HepG2 (cell line): ENCODE measurements around the gene JPH4. TPM values are rescaled to one million over a fixed set of nuclear protein-coding genes. Genes with fewer than 3 reads are reported as not detected.

ENCODE experiments used
- ARNT ChIP-seq: fragments of 450-650 bp; IDR thresholded peaks from 2 replicates; pipeline ENCODE4 v1.6.1; 2017
- FOXC1 ChIP-seq: sonication (generic); formaldehyde crosslinking; IDR thresholded peaks from 2 replicates; pipeline ENCODE4 v1.8.0; 2022; ENCODE audit warnings: mild to moderate bottlenecking, missing genetic modification reagents, borderline replicate concordance
- HMG20A ChIP-seq: IDR thresholded peaks from 2 replicates; pipeline ENCODE4 v1.6.1; 2016; ENCODE audit warnings: borderline replicate concordance
- HOXD1 ChIP-seq: sonication (generic); formaldehyde crosslinking; IDR thresholded peaks from 2 replicates; pipeline ENCODE4 v1.5.0; 2020; ENCODE audit warnings: missing genetic modification reagents
- ISX ChIP-seq: sonication (generic); formaldehyde crosslinking; conservative IDR thresholded peaks from 2 replicates; pipeline ENCODE4 v1.5.0; 2020; ENCODE audit warnings: missing genetic modification reagents
- KDM3A ChIP-seq: IDR thresholded peaks from 2 replicates; pipeline ENCODE4 v1.6.1; 2018; ENCODE audit warnings: low read depth, missing compliant biosample characterization
- MED1 ChIP-seq: sonication (generic); formaldehyde crosslinking; IDR thresholded peaks from 2 replicates; pipeline ENCODE4 v1.4.0; 2020; ENCODE audit warnings: missing genetic modification reagents
- MEIS2 ChIP-seq: sonication (generic); formaldehyde crosslinking; IDR thresholded peaks from 2 replicates; pipeline ENCODE4 v1.9.0; 2021; ENCODE audit warnings: mild to moderate bottlenecking, missing genetic modification reagents
- MLLT10 ChIP-seq: sonication (generic); formaldehyde crosslinking; IDR thresholded peaks from 2 replicates; pipeline ENCODE4 v1.4.0; 2020; ENCODE audit warnings: missing genetic modification reagents
- POLR2G ChIP-seq: fragments of 200-400 bp; formaldehyde crosslinking; IDR thresholded peaks from 2 replicates; pipeline ENCODE4 v1.6.1; 2018; ENCODE audit warnings: mild to moderate bottlenecking, low read depth, low read length, moderate library complexity
- PRPF4 ChIP-seq: fragments of 200-400 bp; formaldehyde crosslinking; IDR thresholded peaks from 2 replicates; pipeline ENCODE4 v1.6.1; 2016; ENCODE audit warnings: low read length, low read depth; ENCODE audit not compliant: poor library complexity, severe bottlenecking
- SMAD3 ChIP-seq: sonication (generic); formaldehyde crosslinking; IDR thresholded peaks from 2 replicates; pipeline ENCODE4 v1.4.0; 2020; ENCODE audit warnings: missing genetic modification reagents
- SP2 ChIP-seq: sonication (generic); formaldehyde crosslinking; IDR thresholded peaks from 2 replicates; pipeline ENCODE4 v1.5.1; 2020; ENCODE audit warnings: mild to moderate bottlenecking, missing genetic modification reagents
- ZNF121 ChIP-seq: sonication (generic); formaldehyde crosslinking; IDR thresholded peaks from 2 replicates; pipeline ENCODE4 v1.5.0; 2020; ENCODE audit warnings: mild to moderate bottlenecking, missing genetic modification reagents
- ZNF207 ChIP-seq: fragments of 450-650 bp; IDR thresholded peaks from 2 replicates; pipeline ENCODE4 v1.6.1; 2016; ENCODE audit warnings: antibody characterized with exemption, borderline replicate concordance
- ZNF274 ChIP-seq: sonication (generic); formaldehyde crosslinking; IDR thresholded peaks from 2 replicates; pipeline ENCODE4 v1.5.1; 2020; ENCODE audit warnings: mild to moderate bottlenecking, missing genetic modification reagents
- ZNF335 ChIP-seq: sonication (generic); formaldehyde crosslinking; IDR thresholded peaks from 2 replicates; pipeline ENCODE4 v1.4.0; 2020; ENCODE audit warnings: missing genetic modification reagents
- ZNF773 ChIP-seq: sonication (generic); formaldehyde crosslinking; IDR thresholded peaks from 2 replicates; pipeline ENCODE4 v1.4.0; 2020; ENCODE audit warnings: missing genetic modification reagents, borderline replicate concordance
- ZNF775 ChIP-seq: sonication (generic); formaldehyde crosslinking; IDR thresholded peaks from 2 replicates; pipeline ENCODE4 v1.4.0; 2020; ENCODE audit warnings: missing genetic modification reagents, mild to moderate bottlenecking, moderate library complexity, borderline replicate concordance
- polyA plus RNA-seq, 8 experiments: library from polyadenylated mRNA; depleted of rRNA in 3 of 8; stranded (reverse) in 7 of 8; unstranded in 1 of 8; fragments of >200 nt; fragmentation: Illumina TruSeq in 4 of 8; extraction: Trizol in 4 of 8; gene quantifications; 2 replicates each; pipeline versions ENCODE4 v1.2.1 to v1.2.3, GENCODE V29; 2011 to 2016; ENCODE audit warnings: low read depth in 4 of 8, missing spikeins in 1 of 8, mixed read lengths in 1 of 8; ENCODE audit not compliant: insufficient read depth in 1 of 8
- total RNA-seq, 5 experiments: library from RNA; depleted of rRNA; stranded (reverse); fragments of >200 nt; fragmentation: Illumina TruSeq; extraction: Trizol; gene quantifications; 2 replicates each; pipeline ENCODE4 v1.2.3, GENCODE V29; 2016; ENCODE audit warnings: low read depth in 1 of 5
- TF ChIP-seq, protein P1 (sequence below): sonication (generic); IDR thresholded peaks from 2 replicates; pipeline ENCODE4 v1.6.1; 2016; ENCODE audit warnings: low read depth, borderline replicate concordance
- TF ChIP-seq, protein P2 (sequence below): sonication (generic); formaldehyde crosslinking; IDR thresholded peaks from 2 replicates; pipeline ENCODE4 v1.9.0; 2022; ENCODE audit warnings: low read depth, missing genetic modification reagents
- TF ChIP-seq, protein P3 (sequence below): sonication (generic); formaldehyde crosslinking; IDR thresholded peaks from 2 replicates; pipeline ENCODE4 v1.8.0; 2022; ENCODE audit warnings: missing genetic modification reagents, low read depth, mild to moderate bottlenecking, borderline replicate concordance
- TF ChIP-seq, protein P4 (sequence below): sonication (generic); formaldehyde crosslinking; IDR thresholded peaks from 2 replicates; pipeline ENCODE4 v1.9.0; 2021; ENCODE audit warnings: missing genetic modification reagents, borderline replicate concordance
- TF ChIP-seq, protein P5 (sequence below): sonication (generic); formaldehyde crosslinking; IDR thresholded peaks from 2 replicates; pipeline ENCODE4 v1.4.0; 2020; ENCODE audit warnings: missing genetic modification reagents, borderline replicate concordance

The JPH4 gene
- total and polyA plus RNA-seq, 2 of the 13 experiments (the other 11 are each of a cell fraction or from before 2014, with no cell fraction given): 0.08 to 0.22 TPM

DNA sequence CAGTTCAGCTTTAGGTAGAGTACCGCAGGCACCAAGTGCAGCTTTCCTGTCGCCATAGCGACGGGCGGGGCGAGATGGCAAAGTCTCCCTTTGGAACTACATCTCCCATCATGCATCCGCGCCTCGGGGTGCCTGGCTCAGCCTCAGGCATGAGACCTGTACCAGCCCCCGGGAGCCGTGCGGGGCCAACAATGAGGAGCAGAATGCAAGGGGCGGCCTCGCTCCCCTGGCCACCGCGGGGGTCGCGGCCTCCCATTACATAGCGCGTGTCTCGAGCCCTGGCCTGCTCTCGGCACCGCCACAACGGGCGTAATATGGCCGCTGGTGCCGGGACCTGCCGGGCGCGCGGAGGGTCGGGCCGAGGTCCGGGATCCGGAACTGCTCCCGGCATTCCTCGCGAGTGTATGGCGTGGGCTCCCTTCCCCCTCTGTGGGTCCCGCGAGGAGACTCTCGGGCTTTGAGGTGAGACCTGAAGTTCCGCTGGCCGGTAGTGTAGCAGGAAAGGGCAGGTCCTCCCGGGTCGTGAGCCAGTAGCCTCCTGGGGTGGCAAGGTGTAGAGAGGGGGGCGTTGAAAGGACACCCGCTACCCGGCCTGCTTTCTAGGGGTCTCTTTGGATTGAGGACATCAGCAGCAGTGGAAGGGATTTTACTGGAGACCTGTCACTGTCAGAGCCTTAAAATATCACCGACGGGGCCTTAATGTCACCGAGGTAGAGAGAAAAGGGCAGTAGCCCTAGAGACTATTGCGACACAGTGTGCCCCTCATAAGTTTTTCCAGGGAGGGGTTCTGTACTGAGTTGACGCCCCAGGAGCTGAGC is 22.5 kb downstream of the JPH4 start, which contains the start of gene THTPA (continued):
- TF ChIP-seq, protein P1, sequence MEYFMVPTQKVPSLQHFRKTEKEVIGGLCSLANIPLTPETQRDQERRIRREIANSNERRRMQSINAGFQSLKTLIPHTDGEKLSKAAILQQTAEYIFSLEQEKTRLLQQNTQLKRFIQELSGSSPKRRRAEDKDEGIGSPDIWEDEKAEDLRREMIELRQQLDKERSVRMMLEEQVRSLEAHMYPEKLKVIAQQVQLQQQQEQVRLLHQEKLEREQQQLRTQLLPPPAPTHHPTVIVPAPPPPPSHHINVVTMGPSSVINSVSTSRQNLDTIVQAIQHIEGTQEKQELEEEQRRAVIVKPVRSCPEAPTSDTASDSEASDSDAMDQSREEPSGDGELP: peak; percentile 64
- peak; percentile 97 for TF ChIP-seq PRPF4
- TF ChIP-seq SMAD3 (CRISPR knock-in tag): peak; percentile 96
- peak; percentile 97 for TF ChIP-seq MEIS2
- TF ChIP-seq, protein P2, sequence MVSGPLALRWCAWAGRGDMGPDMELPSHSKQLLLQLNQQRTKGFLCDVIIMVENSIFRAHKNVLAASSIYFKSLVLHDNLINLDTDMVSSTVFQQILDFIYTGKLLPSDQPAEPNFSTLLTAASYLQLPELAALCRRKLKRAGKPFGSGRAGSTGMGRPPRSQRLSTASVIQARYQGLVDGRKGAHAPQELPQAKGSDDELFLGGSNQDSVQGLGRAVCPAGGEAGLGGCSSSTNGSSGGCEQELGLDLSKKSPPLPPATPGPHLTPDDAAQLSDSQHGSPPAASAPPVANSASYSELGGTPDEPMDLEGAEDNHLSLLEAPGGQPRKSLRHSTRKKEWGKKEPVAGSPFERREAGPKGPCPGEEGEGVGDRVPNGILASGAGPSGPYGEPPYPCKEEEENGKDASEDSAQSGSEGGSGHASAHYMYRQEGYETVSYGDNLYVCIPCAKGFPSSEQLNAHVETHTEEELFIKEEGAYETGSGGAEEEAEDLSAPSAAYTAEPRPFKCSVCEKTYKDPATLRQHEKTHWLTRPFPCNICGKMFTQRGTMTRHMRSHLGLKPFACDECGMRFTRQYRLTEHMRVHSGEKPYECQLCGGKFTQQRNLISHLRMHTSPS: peak; percentile 84
- peak; percentile 99 for TF ChIP-seq FOXC1 (CRISPR knock-in tag)
- peak; percentile 92; the same call in 1 of the 2 replicates for TF ChIP-seq ISX (CRISPR knock-in tag)
- peak; percentile 77 for TF ChIP-seq SP2 (CRISPR knock-in tag)
- peak; percentile 85; the same call in 1 of the 2 replicates for TF ChIP-seq HOXD1 (CRISPR knock-in tag)
- TF ChIP-seq, protein P3, sequence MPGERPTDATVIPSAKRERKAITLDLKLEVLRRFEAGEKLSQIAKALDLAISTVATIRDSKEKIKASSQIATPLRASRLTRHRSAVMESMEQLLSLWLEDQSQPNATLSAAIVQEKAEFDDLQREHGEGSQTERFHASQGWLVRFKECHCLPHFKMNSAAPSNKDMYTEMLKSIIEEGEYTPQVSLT: no peak; the same call in 1 of the 2 replicates
- peak; percentile 100 for TF ChIP-seq KDM3A (CRISPR knock-in tag)
- TF ChIP-seq, protein P4, sequence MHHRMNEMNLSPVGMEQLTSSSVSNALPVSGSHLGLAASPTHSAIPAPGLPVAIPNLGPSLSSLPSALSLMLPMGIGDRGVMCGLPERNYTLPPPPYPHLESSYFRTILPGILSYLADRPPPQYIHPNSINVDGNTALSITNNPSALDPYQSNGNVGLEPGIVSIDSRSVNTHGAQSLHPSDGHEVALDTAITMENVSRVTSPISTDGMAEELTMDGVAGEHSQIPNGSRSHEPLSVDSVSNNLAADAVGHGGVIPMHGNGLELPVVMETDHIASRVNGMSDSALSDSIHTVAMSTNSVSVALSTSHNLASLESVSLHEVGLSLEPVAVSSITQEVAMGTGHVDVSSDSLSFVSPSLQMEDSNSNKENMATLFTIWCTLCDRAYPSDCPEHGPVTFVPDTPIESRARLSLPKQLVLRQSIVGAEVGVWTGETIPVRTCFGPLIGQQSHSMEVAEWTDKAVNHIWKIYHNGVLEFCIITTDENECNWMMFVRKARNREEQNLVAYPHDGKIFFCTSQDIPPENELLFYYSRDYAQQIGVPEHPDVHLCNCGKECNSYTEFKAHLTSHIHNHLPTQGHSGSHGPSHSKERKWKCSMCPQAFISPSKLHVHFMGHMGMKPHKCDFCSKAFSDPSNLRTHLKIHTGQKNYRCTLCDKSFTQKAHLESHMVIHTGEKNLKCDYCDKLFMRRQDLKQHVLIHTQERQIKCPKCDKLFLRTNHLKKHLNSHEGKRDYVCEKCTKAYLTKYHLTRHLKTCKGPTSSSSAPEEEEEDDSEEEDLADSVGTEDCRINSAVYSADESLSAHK (CRISPR knock-in tag): peak; percentile 84
- peak; percentile 58; the same call in 1 of the 2 replicates for TF ChIP-seq MLLT10 (CRISPR knock-in tag)
- no peak for TF ChIP-seq ARNT
- TF ChIP-seq ZNF121 (CRISPR knock-in tag): peak; percentile 93
- TF ChIP-seq ZNF773: peak; percentile 96; the same call in 1 of the 2 replicates
- peak; percentile 98 for TF ChIP-seq ZNF335
- TF ChIP-seq ZNF207: no peak
- TF ChIP-seq MED1 (CRISPR knock-in tag): peak; percentile 91
- peak; percentile 87; the same call in 1 of the 2 replicates for TF ChIP-seq ZNF775 (CRISPR knock-in tag)
- TF ChIP-seq, protein P5, sequence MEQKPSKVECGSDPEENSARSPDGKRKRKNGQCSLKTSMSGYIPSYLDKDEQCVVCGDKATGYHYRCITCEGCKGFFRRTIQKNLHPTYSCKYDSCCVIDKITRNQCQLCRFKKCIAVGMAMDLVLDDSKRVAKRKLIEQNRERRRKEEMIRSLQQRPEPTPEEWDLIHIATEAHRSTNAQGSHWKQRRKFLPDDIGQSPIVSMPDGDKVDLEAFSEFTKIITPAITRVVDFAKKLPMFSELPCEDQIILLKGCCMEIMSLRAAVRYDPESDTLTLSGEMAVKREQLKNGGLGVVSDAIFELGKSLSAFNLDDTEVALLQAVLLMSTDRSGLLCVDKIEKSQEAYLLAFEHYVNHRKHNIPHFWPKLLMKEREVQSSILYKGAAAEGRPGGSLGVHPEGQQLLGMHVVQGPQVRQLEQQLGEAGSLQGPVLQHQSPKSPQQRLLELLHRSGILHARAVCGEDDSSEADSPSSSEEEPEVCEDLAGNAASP (CRISPR knock-in tag): peak; percentile 83
- TF ChIP-seq HMG20A (CRISPR knock-in tag): peak; percentile 43; the same call in 1 of the 2 replicates
- TF ChIP-seq ZNF274 (CRISPR knock-in tag): peak; percentile 99
- TF ChIP-seq POLR2G: peak; percentile 98
